NCI-H510A treated with DMSO at 0.1 percent for 48 hours (cell line): ENCODE data around the gene CISH.

ENCODE experiments used
- DNase-seq: peaks from one replicate; lab custom pipeline; 2025; lab: John Stamatoyannopoulos, UW

Gene CISH

GRCh38 chr3:50599115-50599715, 12.4 kb downstream of the CISH start:
- DNase-seq: no peak

GRCh38 chr3:50594253-50594785, 17.3 kb downstream of the CISH start:
- DNase-seq: no peak

- no peak for DNase-seq
These were observed 19.0 kb downstream of the CISH start for GRCh38 chr3:50592568-50592967.

- no peak for DNase-seq
These were observed 20.3 kb downstream of the CISH start for GRCh38 chr3:50591196-50591741.

GRCh38 chr3:50588759-50589433, 22.7 kb downstream of the CISH start:
- DNase-seq: no peak

GRCh38 chr3:50587806-50588758, 23.5 kb downstream of the CISH start:
- DNase-seq: no peak

GRCh38 chr3:50587373-50587772, 24.2 kb downstream of the CISH start:
- no peak for DNase-seq

- DNase-seq: no peak
These were observed 24.9 kb downstream of the CISH start for GRCh38 chr3:50586763-50587070.

- DNase-seq: no peak
These were observed 25.4 kb downstream of the CISH start for GRCh38 chr3:50585919-50586762.

GRCh38 chr3:50584391-50584790, 27.2 kb downstream of the CISH start:
- no peak for DNase-seq

GRCh38 chr3:50583897-50584296, 27.7 kb downstream of the CISH start:
- DNase-seq: no peak

GRCh38 chr3:50582083-50582482, 29.5 kb downstream of the CISH start:
- DNase-seq: no peak

GRCh38 chr3:50581459-50581842, 30.1 kb downstream of the CISH start:
- no peak for DNase-seq

GRCh38 chr3:50580683-50581458, 30.7 kb downstream of the CISH start:
- DNase-seq: no peak

GRCh38 chr3:50577348-50577747, 34.2 kb downstream of the CISH start:
- no peak for DNase-seq

- DNase-seq: no peak
These were observed 36.2 kb downstream of the CISH start for GRCh38 chr3:50575372-50575771.

GRCh38 chr3:50574444-50574831, 37.1 kb downstream of the CISH start:
- no peak for DNase-seq

GRCh38 chr3:50573566-50574443, 37.8 kb downstream of the CISH start:
- no peak for DNase-seq

GRCh38 chr3:50572801-50573371, 38.7 kb downstream of the CISH start:
- DNase-seq: no peak
